K562 (cell line): ENCODE results near the gene ROR2. TPM values are rescaled to one million over a fixed set of nuclear protein-coding genes. Genes with fewer than 3 reads are reported as not detected.

Experiments used
- ATAC-seq: fragments of 200-7000 bp; cut with Tn5 transposase; 3 replicates; pipeline ENCODE4 v1.9.1; 2020; ENCODE audit warnings: moderate library complexity
- BruUV-seq: library from RNA; stranded (reverse); fragments of 400-500 nt; replicated peaks from 2 replicates; lab custom pipeline; 2021; lab: Mats Ljungman, UMichigan
- CTCF ChIA-PET: fragments of 300-600 bp; formaldehyde crosslinking; extraction: SDS; loops from one replicate; lab custom pipeline; 2021; ENCODE audit warnings: low intra/inter-chr PET ratio; lab: Yijun Ruan, JAX
- POLR2A ChIA-PET: fragments of 300-600, 350-650 bp; sonication (Branson Sonifier 250); formaldehyde crosslinking; extraction: SDS; loops from one replicate; lab custom pipeline; 2021; ENCODE audit warnings: antibody characterized with exemption, inconsistent platforms; lab: Yijun Ruan, JAX
- DNase-seq, 4 experiments: peaks; one replicate each; pipeline versions ENCODE4 v3.0.0 to v3.0.0-alpha.2; 2011 to 2018; ENCODE audit warnings: low spot score in 3 of 4, mixed read lengths in 3 of 4; ENCODE audit errors: extremely low read depth in 1 of 4
- FAIRE-seq: peaks from 2 replicates; lab custom pipeline; 2011; peaks lifted over from hg19 to GRCh38; lab: Jason Lieb, UNC
- H2AFZ ChIP-seq: 2 replicates; pipeline ENCODE4 v1.6.0; 2011; ENCODE audit warnings: low read depth, low read length, control low read depth, inconsistent platforms
- H3K27ac ChIP-seq: fragments of 200-600 bp; 3 replicates; pipeline ENCODE4 v1.8.0; 2011; ENCODE audit warnings: low read depth, mild to moderate bottlenecking, control low read depth, inconsistent platforms, low read length, moderate library complexity, mixed read lengths; ENCODE audit errors: extremely low read depth
- H3K27me3 ChIP-seq, 2 experiments: fragments of 300-600 bp in 1 of 2; 2 replicates in 1 of 2; 3 replicates in 1 of 2; pipeline versions ENCODE4 v1.6.0 to v1.8.0; 2011; ENCODE audit warnings: inconsistent platforms in 2 of 2, low read length in 2 of 2, mild to moderate bottlenecking in 1 of 2, mixed read lengths in 1 of 2, moderate library complexity in 1 of 2; ENCODE audit not compliant: control insufficient read depth in 2 of 2, insufficient read depth in 2 of 2
- H3K36me3 ChIP-seq: fragments of 300-600 bp; 3 replicates; pipeline ENCODE4 v1.8.0; 2011; ENCODE audit warnings: mild to moderate bottlenecking, low read length, inconsistent platforms; ENCODE audit not compliant: control insufficient read depth, insufficient read depth
- H3K4me1 ChIP-seq, 2 experiments: fragments of 200-600 bp in 1 of 2; replicated peaks in 1 of 2; 2 replicates in 1 of 2; 3 replicates in 1 of 2; pipeline versions ENCODE4 v1.5.1 to v1.8.0; 2011; ENCODE audit warnings: inconsistent platforms in 2 of 2, low read length in 2 of 2, mild to moderate bottlenecking in 1 of 2, mixed read lengths in 1 of 2, moderate library complexity in 1 of 2; ENCODE audit not compliant: control insufficient read depth in 2 of 2, insufficient read depth in 2 of 2
- H3K4me2 ChIP-seq: 2 replicates; pipeline ENCODE4 v1.6.1; 2011; ENCODE audit warnings: low read length, control low read depth, inconsistent platforms, mixed read lengths; ENCODE audit not compliant: insufficient read depth
- H3K4me3 ChIP-seq: fragments of 200-600 bp; sonication (generic), shearing (Covaris generic); 2 replicates; pipeline ENCODE4 v1.5.1; 2016; ENCODE audit warnings: control low read depth, inconsistent platforms
- H3K79me2 ChIP-seq: fragments of 200-600 bp; 3 replicates; pipeline ENCODE4 v1.8.0; 2011; ENCODE audit warnings: low read length, inconsistent platforms; ENCODE audit not compliant: control insufficient read depth, insufficient read depth
- H3K9ac ChIP-seq, 2 experiments: 2 replicates each; pipeline versions ENCODE4 v1.6.0 to v1.6.1; 2011; ENCODE audit warnings: low read depth in 2 of 2, low read length in 2 of 2, control low read depth in 1 of 2, inconsistent platforms in 1 of 2, mild to moderate bottlenecking in 1 of 2, mixed read lengths in 1 of 2; ENCODE audit not compliant: insufficient read depth in 1 of 2
- H3K9me1 ChIP-seq: one replicate; pipeline ENCODE4 v1.6.0; 2011; ENCODE audit warnings: inconsistent platforms, mild to moderate bottlenecking, low read length, moderate library complexity; ENCODE audit not compliant: control insufficient read depth, insufficient read depth
- H3K9me3 ChIP-seq: replicated peaks from 2 replicates; pipeline ENCODE4 v1.5.1; 2011; ENCODE audit warnings: low read depth, low read length, inconsistent platforms; ENCODE audit not compliant: control insufficient read depth, insufficient read depth
- H4K20me1 ChIP-seq: replicated peaks from 2 replicates; pipeline ENCODE4 v1.6.1; 2011; ENCODE audit warnings: low read length, inconsistent platforms, mixed read lengths; ENCODE audit not compliant: control insufficient read depth, insufficient read depth
- GTF2F1 ChIP-seq: IDR thresholded peaks from 2 replicates; pipeline ENCODE4 v1.6.1; 2011; ENCODE audit warnings: low read depth, low read length, improper control_type of control experiment
- RNF2 ChIP-seq: sonication (generic); IDR thresholded peaks from 2 replicates; pipeline ENCODE4 v1.6.1; 2016
- WGBS: fragments of 100-300 bp; shearing (Covaris generic); methylation state at CpG from one replicate; pipeline ENCODE4 v1.1.6; 2016; ENCODE audit warnings: low coverage, mixed read lengths; ENCODE audit not compliant: insufficient coverage; ENCODE audit errors: missing lambda C conversion rate; 5-methylcytosine and 5-hydroxymethylcytosine counted together
- in situ Hi-C: fragments of 300-500 bp; cut with MboI; formaldehyde crosslinking; loops from 4 replicates; pipeline ENCODE4 v1.15.0; 2018; ENCODE audit warnings: inconsistent platforms, mixed read lengths
- intact Hi-C: fragments of 100-400 bp; cut with micrococcal nuclease; formaldehyde crosslinking; loops from 2 replicates; pipeline ENCODE4 v1.14.2; 2022
- polyA plus RNA-seq, 8 experiments: library from polyadenylated mRNA; depleted of rRNA in 4 of 8; stranded (reverse) in 5 of 8; unstranded in 3 of 8; fragments of >200 nt; fragmentation: Nextera tagmentation in 2 of 8; fragmentation: Illumina TruSeq in 1 of 8; extraction: Ambion mirVana in 2 of 8; extraction: Trizol in 1 of 8; gene quantifications; 2 replicates each; pipeline versions ENCODE4 v1.2.1 to v1.2.3, GENCODE V29; 2011 to 2014; ENCODE audit warnings: inconsistent platforms in 1 of 8, missing spikeins in 1 of 8
- total RNA-seq, 7 experiments: library from RNA; depleted of rRNA in 6 of 7; stranded (reverse); fragments of >200 nt in 6 of 7; fragmentation: Illumina TruSeq in 2 of 7; extraction: Trizol in 2 of 7; gene quantifications; 2 replicates each; pipeline versions ENCODE4 v1.2.1 to v1.2.3, GENCODE V29; 2011 to 2021; ENCODE audit warnings: low replicate concordance in 1 of 7
- TF ChIP-seq, protein P1 (sequence below): fragments of 450-650 bp; IDR thresholded peaks from one replicate; pipeline ENCODE4 v1.6.1; 2018; ENCODE audit warnings: mild to moderate bottlenecking, moderate library complexity; ENCODE audit not compliant: partially characterized antibody

ROR2 gene
- total and polyA plus RNA-seq, 9 of the 15 experiments (the other 6 are each of a cell fraction or from before 2014, with no cell fraction given), result 5.6 to 33.8 (median 15.3) TPM

DNA sequence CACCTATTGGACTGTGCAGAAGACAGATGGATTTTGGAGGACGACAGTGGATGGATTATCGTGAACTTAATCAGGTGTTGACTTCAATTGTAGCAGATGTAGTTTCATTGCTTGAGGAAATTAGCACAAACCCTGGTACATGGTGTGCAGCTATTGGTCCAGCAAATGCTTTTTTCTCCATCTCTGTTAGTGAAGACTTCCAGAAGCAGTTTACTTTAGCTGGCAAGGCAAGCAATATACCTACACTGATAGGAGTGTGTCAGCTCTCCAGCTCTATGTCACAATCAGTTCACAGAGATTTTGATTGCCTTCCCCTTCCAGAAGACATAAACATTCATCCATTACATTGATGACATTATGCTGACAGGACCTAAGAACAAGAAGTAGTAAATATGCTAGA is 35.7 kb upstream of the ROR2 start:
- BruUV-seq, result no TSS peak
- Histone ChIP-seq H3K27me3 (peaks cover 10 to 11% of the 10 kb centered on the region in 2 experiments; a peak in 4 of 5 replicates), H3K27ac (no peak overlapping the region), H3K4me3 (no peak overlapping the region), H3K4me2 (no peak overlapping the region), H3K9ac (no peak overlapping the region), H3K9me3 (no peaks in the 10 kb centered on the region; the same call in 1 of the 2 replicates), H3K9me1 (no peaks in the 10 kb centered on the region), H3K4me1 (no peaks in the 10 kb centered on the region), H3K79me2 (no peaks in the 10 kb centered on the region), H4K20me1 (no peaks in the 10 kb centered on the region), H2AFZ (no peak overlapping the region), H3K36me3 (no peaks in the 10 kb centered on the region)
- WGBS, result 4% methylated on average over 2 of the region's 2 CpGs
- intact Hi-C loops (no loop called here), in situ Hi-C loops (loop anchor here (25.0 kb wide), 1 partner anchor 1073 kb away; no protein-coding TSS in a partner anchor)
- no peak for ATAC-seq
- POLR2A ChIA-PET, result interaction anchor here (0.7 kb wide), 1 partner anchor 16 kb away, joined by 4 read pairs; no protein-coding TSS in a partner anchor
- DNase-seq, result no peak
- FAIRE-seq, result no peak
- no peak for TF ChIP-seq RNF2
- no peak for TF ChIP-seq GTF2F1
- TF ChIP-seq, protein P1, sequence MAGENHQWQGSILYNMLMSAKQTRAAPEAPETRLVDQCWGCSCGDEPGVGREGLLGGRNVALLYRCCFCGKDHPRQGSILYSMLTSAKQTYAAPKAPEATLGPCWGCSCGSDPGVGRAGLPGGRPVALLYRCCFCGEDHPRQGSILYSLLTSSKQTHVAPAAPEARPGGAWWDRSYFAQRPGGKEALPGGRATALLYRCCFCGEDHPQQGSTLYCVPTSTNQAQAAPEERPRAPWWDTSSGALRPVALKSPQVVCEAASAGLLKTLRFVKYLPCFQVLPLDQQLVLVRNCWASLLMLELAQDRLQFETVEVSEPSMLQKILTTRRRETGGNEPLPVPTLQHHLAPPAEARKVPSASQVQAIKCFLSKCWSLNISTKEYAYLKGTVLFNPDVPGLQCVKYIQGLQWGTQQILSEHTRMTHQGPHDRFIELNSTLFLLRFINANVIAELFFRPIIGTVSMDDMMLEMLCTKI, result no peak
- CTCF ChIA-PET, result no interaction called here
